Small intestine (tissue), 7 donors: ENCODE measurements around the gene CD84. TPM values are rescaled to one million over a fixed set of nuclear protein-coding genes. Genes with fewer than 3 reads are reported as not detected.
"Not testable (repeated sequence)": the region's sequence is repeated elsewhere in the genome, so short reads cannot be mapped to it uniquely, and the experiment has no call there.

Experiments
- DNase-seq, 2 donors: peaks; one replicate each; pipeline versions ENCODE4 v3.0.0 to v3.0.0-alpha.2; 2013
- FAIRE-seq: peaks from 2 replicates; lab custom pipeline; 2012; peaks lifted over from hg19 to GRCh38; lab: Jason Lieb, UNC
- H3K27ac ChIP-seq, 3 donors: one replicate each; pipeline ENCODE4 v1.5.1; 2013; ENCODE audit warnings: low read length in 2 of 3, mild to moderate bottlenecking in 2 of 3, control low read depth in 1 of 3, inconsistent platforms in 1 of 3, low read depth in 1 of 3, moderate library complexity in 1 of 3
- H3K27me3 ChIP-seq, 3 donors: one replicate each; pipeline ENCODE4 v1.6.1; 2013; ENCODE audit warnings: low read length in 3 of 3, inconsistent platforms in 1 of 3; ENCODE audit not compliant: control insufficient read depth in 3 of 3, insufficient read depth in 3 of 3
- H3K36me3 ChIP-seq, 3 donors: one replicate each; pipeline ENCODE4 v1.6.1; 2013; ENCODE audit warnings: low read length in 3 of 3, inconsistent platforms in 1 of 3, low read depth in 1 of 3, mild to moderate bottlenecking in 1 of 3, moderate library complexity in 1 of 3; ENCODE audit not compliant: control insufficient read depth in 3 of 3, insufficient read depth in 2 of 3
- H3K4me1 ChIP-seq, 3 donors: one replicate each; pipeline ENCODE4 v1.6.1; 2013; ENCODE audit warnings: low read length in 2 of 3, inconsistent platforms in 1 of 3, low read depth in 1 of 3, mild to moderate bottlenecking in 1 of 3, moderate library complexity in 1 of 3; ENCODE audit not compliant: control insufficient read depth in 3 of 3, insufficient read depth in 2 of 3
- H3K4me3 ChIP-seq, 3 donors: one replicate each; pipeline ENCODE4 v1.5.1; 2013; ENCODE audit warnings: low read length in 3 of 3, control low read depth in 1 of 3, inconsistent platforms in 1 of 3, low read depth in 1 of 3, mild to moderate bottlenecking in 1 of 3, moderate library complexity in 1 of 3
- H3K9me3 ChIP-seq, 2 donors: one replicate each; pipeline ENCODE4 v1.6.1; 2013; ENCODE audit warnings: low read depth in 1 of 2, low read length in 1 of 2; ENCODE audit not compliant: control insufficient read depth in 2 of 2, insufficient read depth in 1 of 2
- WGBS, 3 donors: extraction: QIAGEN DNeasy Blood & Tissue Kit; methylation state at CpG; one replicate each; pipeline ENCODE4 v1.1.7; 2013; 5-methylcytosine and 5-hydroxymethylcytosine counted together
- polyA plus RNA-seq, 4 donors: library from polyadenylated mRNA; stranded (reverse) in 3 of 4; unstranded in 1 of 4; fragments of 200-250 nt in 3 of 4; fragments of 120-200 nt in 1 of 4; gene quantifications; one replicate each; pipeline versions ENCODE4 v1.2.1 to v1.2.3, GENCODE V29; 2013
- donor health status: healthy with polysubstance abuse.
- donor health status: control.
- donor health status: control.
- donor health status: Bipolar disorder and iron deficiency.
- donor health status: healthy.

The CD84 gene
- polyA plus RNA-seq, 4 donors, result 0.22 to 1.5 (median 0.60) TPM

- not testable (repeated sequence) for H3K27ac ChIP-seq, H3K4me1 ChIP-seq, H3K4me3 ChIP-seq, H3K27me3 ChIP-seq, H3K9me3 ChIP-seq, H3K36me3 ChIP-seq, FAIRE-seq, DNase-seq
- WGBS, 3 donors, result 46 to 68% (median 66%) methylated on average over 2 of the region's 2 CpGs
Observed at GRCh38 chr1:160562745-160563144, 16.6 kb downstream of the CD84 start.

- DNase-seq (no peak), FAIRE-seq (no peak)
- H3K4me3 ChIP-seq, result no peak overlapping the region
- H3K4me1 ChIP-seq, result no peaks in the 10 kb centered on the region
- H3K27me3 ChIP-seq, result no peaks in the 10 kb centered on the region
- H3K9me3 ChIP-seq, result no peaks in the 10 kb centered on the region
- H3K27ac ChIP-seq, result peak overlapping the region in 1 of 3 donors; percentile 11
- no peaks in the 10 kb centered on the region for H3K36me3 ChIP-seq
Observed at GRCh38 chr1:160560806-160561205, 18.5 kb downstream of the CD84 start.

GRCh38 chr1:160560045-160560705 lies 19.1 kb downstream of the CD84 start:
- no peak overlapping the region for H3K27ac ChIP-seq
- FAIRE-seq, result no peak
- H3K4me1 ChIP-seq, result no peaks in the 10 kb centered on the region
- H3K36me3 ChIP-seq, result no peaks in the 10 kb centered on the region
- WGBS, 3 donors, result 69 to 74% (median 72%) methylated on average over 4 of the region's 4 CpGs
- DNase-seq, result no peak
- H3K9me3 ChIP-seq, result no peaks in the 10 kb centered on the region
- no peaks in the 10 kb centered on the region for H3K27me3 ChIP-seq
- no peak overlapping the region for H3K4me3 ChIP-seq

GRCh38 chr1:160559437-160559836 lies 19.9 kb downstream of the CD84 start:
- peak overlapping the region in 1 of 3 donors; percentile 20 for H3K27ac ChIP-seq
- FAIRE-seq, H3K9me3 ChIP-seq, H3K36me3 ChIP-seq, H3K4me1 ChIP-seq, H3K27me3 ChIP-seq, DNase-seq, H3K4me3 ChIP-seq: not testable (repeated sequence)
- whole genome bisulfite sequencing, 3 donors, result 60 to 86% (median 78%) methylated on average over 3 of the region's 3 CpGs

GRCh38 chr1:160558660-160559380 lies 20.5 kb downstream of the CD84 start:
- FAIRE-seq (no peak), DNase-seq (no peak)
- 66 to 82% (median 77%) methylated on average over 4 of the region's 4 CpGs for WGBS, 3 donors
- Histone ChIP-seq H3K36me3 (no peaks in the 10 kb centered on the region), H3K9me3 (no peaks in the 10 kb centered on the region), H3K27ac (peak overlapping the region in 1 of 3 donors; percentile 20), H3K4me3 (no peak overlapping the region), H3K27me3 (no peaks in the 10 kb centered on the region), H3K4me1 (no peaks in the 10 kb centered on the region)

GRCh38 chr1:160553778-160554177 lies 25.5 kb downstream of the CD84 start:
- FAIRE-seq, result no peak
- no peak for DNase-seq
- WGBS, 3 donors, result 82 to 88% (median 85%) methylated on average over 4 of the region's 4 CpGs
- no peak overlapping the region for H3K4me3 ChIP-seq
- H3K9me3 ChIP-seq, result no peaks in the 10 kb centered on the region
- H3K4me1 ChIP-seq, result no peaks in the 10 kb centered on the region
- no peaks in the 10 kb centered on the region for H3K36me3 ChIP-seq
- no peak overlapping the region for H3K27ac ChIP-seq
- no peaks in the 10 kb centered on the region for H3K27me3 ChIP-seq

- H3K36me3 ChIP-seq, result no peaks in the 10 kb centered on the region
- WGBS, 3 donors, result 8 to 50% (median 48%) methylated on average over 2 of the region's 2 CpGs
- H3K9me3 ChIP-seq, result no peaks in the 10 kb centered on the region
- no peak overlapping the region for H3K4me3 ChIP-seq
- FAIRE-seq (no peak), DNase-seq (peak in 1 of 2 donors; percentile 79)
- no peak overlapping the region for H3K27ac ChIP-seq
- no peaks in the 10 kb centered on the region for H3K27me3 ChIP-seq
- H3K4me1 ChIP-seq, result no peaks in the 10 kb centered on the region
Observed at GRCh38 chr1:160552425-160552824, 26.9 kb downstream of the CD84 start.

- H3K27me3 ChIP-seq, result no peaks in the 10 kb centered on the region
- 69 to 74% (median 70%) methylated on average over 6 of the region's 6 CpGs for WGBS, 3 donors
- FAIRE-seq, result no peak
- H3K4me1 ChIP-seq, result no peaks in the 10 kb centered on the region
- no peak overlapping the region for H3K4me3 ChIP-seq
- DNase-seq, result peak in 1 of 2 donors; percentile 36
- H3K36me3 ChIP-seq, result no peaks in the 10 kb centered on the region
- H3K27ac ChIP-seq, result no peak overlapping the region
- H3K9me3 ChIP-seq, result no peaks in the 10 kb centered on the region
Observed at GRCh38 chr1:160550572-160551034, 28.7 kb downstream of the CD84 start.
